NOMO-1 treated with dmso at 0.1 percent for 144 hours (cell line): ENCODE results near the gene ZDHHC16.
"Not testable (repeated sequence)": the region's sequence is repeated elsewhere in the genome, so short reads cannot be mapped to it uniquely, and the experiment has no call there.

ENCODE experiments used
- DNase-seq: peaks from one replicate; lab custom pipeline; 2025; ENCODE audit not compliant: unreplicated experiment; lab: John Stamatoyannopoulos, UW

ZDHHC16 gene

DNA sequence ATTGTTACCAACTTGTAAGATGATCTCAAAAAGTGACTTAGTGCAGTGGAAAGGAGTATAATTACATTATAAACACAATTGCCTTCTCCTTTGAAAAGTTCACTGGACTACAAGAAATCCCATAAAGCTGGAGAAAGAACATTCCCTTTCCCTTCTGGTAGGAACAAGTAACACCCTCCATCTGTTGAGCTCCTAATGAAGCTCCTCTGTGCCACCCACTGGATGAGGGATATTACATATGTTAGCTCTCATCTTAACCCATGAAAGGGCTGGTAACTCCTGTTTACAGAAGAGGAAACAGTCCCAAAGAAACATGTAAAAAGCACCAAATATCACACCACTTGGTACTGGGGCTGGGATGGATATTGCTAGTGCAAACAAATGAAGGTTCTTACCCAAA lies 11.9 kb upstream of the ZDHHC16 start:
- DNase-seq: no peak

- no peak for DNase-seq
Observed at GRCh38 chr10:97434557-97434956, 11.4 kb upstream of the ZDHHC16 start.

GRCh38 chr10:97435211-97435610 lies 10.8 kb upstream of the ZDHHC16 start:
- DNase-seq: no peak

DNA sequence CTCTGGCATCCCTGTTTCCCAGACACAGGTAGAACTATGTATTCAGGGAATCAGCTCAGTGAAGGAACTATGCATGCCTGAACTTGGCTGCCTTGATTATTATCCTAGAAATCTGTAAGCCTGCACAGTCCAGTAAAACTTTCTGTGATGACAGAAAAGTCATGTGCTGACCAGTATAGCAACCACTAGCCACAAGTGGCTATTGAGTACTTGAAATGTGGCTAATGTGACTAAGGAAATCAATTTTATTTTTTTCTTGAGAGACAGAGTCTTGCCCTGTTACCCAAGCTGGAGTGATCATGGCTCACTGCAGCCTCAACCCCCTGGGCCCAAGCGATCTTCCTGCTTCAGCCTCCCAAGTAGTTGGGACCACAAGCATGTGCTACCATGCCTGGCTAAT lies 3.7 kb upstream of the ZDHHC16 start:
- DNase-seq: no peak

DNA sequence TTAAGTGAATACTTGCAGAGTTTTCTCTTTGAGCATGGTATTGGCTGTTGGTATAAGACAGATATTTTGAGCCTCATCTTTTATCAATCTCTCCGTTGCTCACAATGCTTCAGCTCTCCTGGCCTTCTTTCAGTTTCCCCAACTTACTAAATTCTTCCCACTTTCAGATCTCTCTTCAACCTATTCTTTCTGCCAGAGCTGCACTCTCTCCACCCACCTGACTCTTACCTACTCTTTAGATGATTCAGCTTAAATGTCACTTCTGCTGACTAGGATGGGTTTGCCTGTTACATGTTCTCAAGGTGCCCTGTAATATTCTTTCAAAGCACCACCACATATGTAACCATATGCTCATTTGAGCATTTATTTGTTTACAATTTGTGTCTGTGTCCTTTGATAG lies 1.8 kb upstream of the ZDHHC16 start:
- no peak for DNase-seq

DNA sequence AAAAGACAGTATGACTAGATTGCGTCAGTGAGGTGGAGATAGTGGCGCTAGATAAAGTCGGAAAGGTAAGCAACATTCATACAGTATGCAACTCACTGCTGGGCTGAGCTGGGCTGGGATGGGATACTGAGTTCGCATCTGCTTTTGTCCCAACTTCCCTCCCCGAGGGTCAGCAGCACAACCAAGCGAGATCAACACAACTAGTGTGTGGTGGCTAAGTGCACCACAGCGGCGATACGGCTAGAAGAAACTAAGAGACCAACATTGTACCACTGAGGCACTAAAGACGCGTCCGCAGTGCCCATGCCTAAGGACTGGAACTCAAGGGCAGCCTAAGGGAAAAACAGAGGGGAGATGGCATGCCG lies 636 bp upstream of the ZDHHC16 start:
- no peak for DNase-seq

- no peak for DNase-seq
Observed at GRCh38 chr10:97450828-97451227, 4.9 kb downstream of the ZDHHC16 start.

DNA sequence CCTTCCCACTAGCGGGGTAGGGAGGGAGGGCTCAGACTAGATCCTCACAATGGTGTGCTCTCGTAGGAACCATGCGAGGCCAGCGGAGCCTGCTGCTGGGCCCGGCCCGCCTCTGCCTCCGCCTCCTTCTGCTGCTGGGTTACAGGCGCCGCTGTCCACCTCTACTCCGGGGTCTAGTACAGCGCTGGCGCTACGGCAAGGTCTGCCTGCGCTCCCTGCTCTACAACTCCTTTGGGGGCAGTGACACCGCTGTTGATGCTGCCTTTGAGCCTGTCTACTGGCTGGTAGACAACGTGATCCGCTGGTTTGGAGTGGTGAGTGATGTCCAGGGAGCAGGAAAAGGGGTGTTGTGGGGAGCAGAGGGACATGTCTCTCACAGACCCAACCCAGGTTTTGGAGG lies 5.6 kb downstream of the ZDHHC16 start:
- no peak for DNase-seq

- no peak for DNase-seq
Observed at GRCh38 chr10:97452352-97452751, 6.4 kb downstream of the ZDHHC16 start.

GRCh38 chr10:97454330-97455036 lies 8.5 kb downstream of the ZDHHC16 start:
- no peak for DNase-seq

DNA sequence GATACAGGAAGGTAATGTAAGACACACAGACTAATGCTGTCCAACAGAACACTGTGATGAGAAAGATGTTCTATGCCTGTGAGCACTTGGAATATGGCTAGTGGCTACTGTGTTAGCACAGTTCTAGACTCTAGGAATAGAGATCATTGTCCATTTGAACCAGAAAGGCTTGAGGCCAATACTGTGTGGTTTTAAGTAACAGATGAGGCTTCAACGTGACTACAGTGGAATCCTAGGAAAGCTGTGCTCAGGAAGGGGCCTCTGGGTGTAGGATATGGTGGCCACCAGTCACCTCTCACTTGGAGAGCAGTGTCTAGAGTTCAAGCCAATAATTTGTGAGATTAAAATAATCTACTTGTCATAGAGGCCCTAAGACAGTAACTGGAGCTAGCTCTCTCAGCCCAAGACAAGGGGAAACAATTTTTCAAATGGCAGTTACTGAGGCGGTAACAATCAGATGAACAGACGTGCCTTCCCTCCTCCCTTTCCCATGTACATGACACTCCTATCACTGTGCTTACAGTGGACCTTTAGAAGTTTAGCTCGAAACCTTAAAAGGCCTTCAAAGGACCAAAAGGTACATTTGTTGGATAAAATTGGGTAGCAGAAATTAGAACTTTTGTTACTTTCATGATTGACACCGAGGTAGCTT lies 10.2 kb downstream of the ZDHHC16 start:
- DNase-seq: no peak

DNA sequence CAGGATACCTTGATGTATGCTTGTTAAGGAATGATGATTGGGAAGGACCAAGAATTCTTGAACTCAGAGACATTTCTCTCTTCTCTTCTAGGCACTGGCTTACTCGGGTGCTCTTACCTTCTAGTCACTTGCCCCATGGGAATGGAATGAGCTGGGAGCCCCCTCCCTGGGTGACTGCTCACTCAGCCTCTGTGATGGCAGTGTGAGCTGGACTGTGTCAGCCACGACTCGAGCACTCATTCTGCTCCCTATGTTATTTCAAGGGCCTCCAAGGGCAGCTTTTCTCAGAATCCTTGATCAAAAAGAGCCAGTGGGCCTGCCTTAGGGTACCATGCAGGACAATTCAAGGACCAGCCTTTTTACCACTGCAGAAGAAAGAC lies 10.7 kb downstream of the ZDHHC16 start:
- no peak for DNase-seq

DNA sequence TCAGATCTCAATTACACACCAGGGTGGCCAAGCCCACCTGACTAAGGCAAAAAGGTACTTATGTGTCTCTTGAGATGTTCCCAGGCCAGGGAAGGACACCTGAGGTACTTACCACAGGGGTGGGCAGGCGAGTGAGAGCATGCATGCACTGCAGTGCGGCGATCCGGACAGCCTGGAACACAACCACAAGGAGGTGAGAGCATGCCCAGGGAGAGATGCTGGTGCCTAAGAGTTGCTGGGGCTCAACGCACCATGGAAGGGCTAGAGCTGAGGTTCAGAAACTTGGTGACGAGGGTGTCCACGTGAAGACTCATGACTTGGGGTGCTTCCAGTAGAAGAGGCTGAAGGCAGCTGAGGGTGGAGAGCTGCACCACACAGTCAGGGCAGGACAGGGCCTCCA lies 13.1 kb downstream of the ZDHHC16 start:
- DNase-seq: no peak

- no peak for DNase-seq
Observed at GRCh38 chr10:97459933-97460332, 14.0 kb downstream of the ZDHHC16 start.

DNA sequence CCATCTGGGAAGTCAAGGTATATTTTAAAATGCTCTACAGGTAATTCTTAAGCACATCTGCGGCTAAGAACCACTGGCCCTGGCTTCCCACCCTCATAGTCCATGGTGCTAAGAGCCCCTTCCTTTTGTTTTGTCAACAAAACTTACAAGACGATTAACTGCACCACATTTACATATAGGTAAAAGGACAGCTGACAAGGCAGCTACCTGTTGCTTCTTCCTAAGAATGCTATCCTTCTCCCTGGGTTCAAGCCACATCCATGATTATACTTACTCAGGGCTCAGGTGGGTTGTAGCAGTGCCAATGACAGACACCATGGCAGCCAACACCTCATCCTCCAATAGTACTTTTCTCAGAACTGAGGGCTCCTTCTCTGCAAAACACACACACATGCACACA lies 16.3 kb downstream of the ZDHHC16 start:
- DNase-seq: no peak

DNA sequence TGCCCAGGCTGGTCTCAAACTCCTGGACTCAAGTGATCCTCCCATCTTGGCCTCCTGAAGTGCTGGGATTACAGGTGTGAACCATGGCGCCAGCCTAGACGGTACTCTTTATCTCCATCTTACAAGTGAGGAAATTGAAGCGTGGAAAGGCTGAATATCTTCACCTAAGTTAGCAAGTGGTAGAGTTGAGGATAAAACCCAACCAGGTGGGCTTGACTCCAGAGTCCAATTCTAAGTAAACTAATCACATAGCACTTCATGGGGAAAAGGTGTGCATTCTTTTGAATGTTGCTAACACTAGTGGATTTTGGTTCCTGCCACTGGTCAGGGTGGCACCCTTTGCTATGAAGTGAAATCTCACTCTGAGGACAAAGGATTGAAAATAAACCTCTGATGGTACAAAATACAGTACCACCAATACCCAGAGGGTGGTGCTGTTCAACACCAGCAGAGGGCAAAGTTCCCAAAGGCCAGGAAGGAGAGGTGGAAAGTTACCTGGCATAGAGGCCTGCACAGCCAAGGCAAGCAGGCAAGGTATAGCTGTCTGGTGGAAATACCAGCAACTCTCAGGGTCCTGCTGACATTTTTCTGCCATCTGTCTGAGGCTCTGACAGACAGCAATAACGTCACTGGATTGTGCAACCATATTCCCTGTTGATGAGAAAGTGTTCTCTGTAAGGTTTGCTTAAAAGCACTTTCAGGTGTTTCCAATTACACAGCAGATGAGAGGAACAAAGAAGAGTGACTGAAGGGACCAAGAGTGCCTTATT lies 17.6 kb downstream of the ZDHHC16 start:
- no peak for DNase-seq

DNA sequence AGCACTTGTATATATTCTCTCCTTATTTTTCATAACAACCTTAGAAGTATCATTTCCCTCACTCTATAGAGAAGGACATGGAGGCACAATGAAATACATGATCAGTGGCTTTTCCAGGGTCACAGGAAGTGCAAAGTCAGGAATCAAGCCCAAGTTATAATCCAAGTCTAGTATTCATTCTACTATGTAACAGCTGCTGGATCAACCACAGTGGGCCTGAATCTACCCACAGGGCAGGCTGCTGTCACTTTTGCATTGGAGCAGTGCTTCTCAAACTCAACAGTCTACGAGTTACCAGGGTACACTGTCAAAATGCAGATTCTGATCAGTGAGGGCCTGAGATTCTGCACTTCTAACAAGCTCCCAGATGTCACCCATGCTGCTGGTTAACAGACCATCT lies 18.3 kb downstream of the ZDHHC16 start:
- DNase-seq: no peak

DNA sequence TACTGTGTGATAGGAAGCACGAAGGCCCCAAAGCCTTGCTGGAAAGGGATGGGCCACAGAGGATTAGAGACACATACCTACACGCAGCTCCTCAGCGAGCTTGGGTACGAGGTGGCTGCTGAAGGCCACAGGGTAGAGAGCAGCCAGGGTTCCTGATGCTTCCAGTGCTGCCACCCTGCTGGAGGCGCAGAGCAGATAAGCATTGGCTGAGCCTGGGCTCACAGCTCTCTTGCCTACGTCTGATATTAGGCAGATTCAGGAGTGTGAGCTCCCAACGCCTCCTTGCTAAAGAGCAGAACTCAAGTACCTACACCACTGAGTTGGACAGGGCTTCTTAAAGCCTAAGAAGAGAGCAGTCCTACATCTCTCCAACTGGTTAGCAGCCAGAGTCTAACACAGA lies 20.0 kb downstream of the ZDHHC16 start:
- DNase-seq: no peak

DNA sequence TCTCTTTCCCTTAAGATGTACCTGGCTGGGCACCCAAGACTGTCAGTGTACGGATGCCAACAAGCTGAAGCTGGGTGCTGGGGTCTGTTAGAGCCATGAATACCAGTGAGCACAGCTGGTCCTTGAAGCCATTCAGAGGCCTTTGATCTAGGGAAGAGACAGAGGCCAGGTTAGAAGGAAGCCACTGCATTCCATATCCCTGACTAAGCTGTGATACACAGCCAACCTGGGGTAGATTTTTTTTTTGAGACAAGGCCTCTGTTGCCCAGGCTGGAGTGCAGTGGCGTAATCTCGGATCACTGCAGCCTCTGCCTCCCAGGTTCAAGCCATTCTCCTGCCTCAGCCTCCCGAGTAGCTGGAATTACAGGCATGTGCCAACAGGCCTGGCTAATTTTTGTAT lies 20.8 kb downstream of the ZDHHC16 start:
- no peak for DNase-seq

DNA sequence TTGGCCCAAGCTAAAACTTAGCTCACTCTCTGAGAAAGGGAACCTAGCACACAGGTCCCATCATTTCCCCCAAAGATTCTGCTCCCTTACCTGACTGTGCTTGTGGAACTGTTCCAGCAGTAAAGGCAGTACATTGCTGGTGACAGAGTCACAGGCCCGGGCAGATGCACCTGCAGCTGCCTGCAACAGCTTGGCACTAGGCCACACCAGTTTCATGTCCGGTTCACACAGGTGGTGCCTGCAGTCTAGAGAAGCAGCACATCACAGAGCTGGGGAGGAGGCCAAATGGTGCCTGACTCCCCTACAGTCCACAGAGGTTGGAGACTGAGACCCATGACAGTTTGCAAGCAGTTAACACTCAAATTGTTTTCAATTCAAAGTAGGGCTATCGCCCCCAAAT lies 22.2 kb downstream of the ZDHHC16 start:
- no peak for DNase-seq

DNA sequence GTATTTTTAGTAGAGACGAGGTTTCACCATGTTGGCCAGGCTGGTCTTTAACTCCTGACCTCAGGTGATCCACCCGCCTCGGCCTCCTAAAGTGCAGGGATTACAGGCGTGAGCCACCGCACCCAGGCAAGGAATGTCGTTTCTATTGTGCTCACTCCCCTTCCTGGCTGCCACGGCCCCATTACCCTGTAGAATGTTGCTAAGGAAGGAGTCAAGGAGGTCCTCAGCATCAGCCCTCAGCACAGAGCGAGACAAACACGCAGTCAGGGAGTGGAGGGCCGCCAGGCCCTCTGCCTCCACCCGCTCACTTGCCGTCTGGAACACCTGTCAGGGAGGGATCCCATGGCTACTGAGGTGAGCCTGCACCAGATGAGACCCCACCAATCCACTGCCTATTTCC lies 22.8 kb downstream of the ZDHHC16 start:
- not testable (repeated sequence) for DNase-seq

DNA sequence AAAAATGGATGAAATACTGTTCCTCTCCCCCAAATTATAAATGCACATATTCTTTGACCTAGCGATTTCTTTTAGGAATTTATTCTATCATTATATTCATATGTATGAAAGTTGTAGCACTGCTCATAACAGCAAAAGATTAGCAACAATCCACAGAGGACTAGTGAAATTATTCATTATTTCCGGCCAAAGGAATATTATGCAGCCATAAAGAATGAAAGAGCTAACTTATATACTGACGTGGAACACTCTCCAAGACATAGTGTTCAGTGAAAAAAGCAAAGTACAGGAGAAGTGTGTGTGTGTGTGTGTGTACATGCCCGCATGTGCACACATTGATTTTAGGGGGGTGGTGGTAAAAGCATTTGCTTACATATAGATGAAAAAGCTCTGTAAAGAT lies 28.9 kb downstream of the ZDHHC16 start:
- no peak for DNase-seq
